HG03039 (cell line): Measurements from ENCODE around the gene FOXC2.

Experiments
- ATAC-seq: cut with Tn5 transposase; IDR thresholded peaks from one replicate; pipeline ENCODE4 v1.9.1; 2021; ENCODE audit warnings: mild to moderate bottlenecking, moderate library complexity; ENCODE audit not compliant: unreplicated experiment

Gene FOXC2

DNA sequence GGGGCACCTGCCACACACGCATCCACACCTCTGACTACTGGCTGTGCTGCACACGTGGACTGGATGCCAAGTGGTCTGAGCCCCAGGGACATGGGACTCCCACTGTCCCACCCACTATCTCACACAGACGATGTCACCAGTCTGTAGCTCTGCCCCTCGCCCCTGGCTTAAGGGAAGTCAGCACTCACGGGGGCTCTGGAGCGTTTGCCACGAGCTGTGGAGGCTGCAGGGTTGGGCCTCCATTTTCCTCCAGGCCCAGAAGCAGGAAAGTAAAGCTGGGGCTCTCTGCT is 34.2 kb upstream of the FOXC2 start:
- no peak for ATAC-seq

DNA sequence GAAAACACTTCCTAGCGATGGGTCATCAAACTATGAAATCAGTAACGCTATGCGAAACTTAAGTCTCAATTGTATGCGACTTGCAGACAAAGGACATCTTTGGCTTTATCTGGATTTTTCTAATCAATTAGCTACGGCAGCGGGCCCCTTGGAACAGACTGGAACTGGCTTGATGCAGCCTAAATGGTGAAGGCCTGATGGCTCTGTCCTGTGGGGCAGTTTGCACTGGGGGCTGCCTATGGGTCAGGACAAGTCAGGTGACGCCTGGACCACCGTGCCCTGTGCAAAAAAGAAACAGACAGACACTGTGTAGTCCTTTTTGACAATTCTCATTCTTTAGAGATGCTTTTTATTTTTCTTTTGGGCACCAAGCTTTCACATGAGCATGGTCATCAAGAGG is 33.6 kb upstream of the FOXC2 start:
- no peak for ATAC-seq

DNA sequence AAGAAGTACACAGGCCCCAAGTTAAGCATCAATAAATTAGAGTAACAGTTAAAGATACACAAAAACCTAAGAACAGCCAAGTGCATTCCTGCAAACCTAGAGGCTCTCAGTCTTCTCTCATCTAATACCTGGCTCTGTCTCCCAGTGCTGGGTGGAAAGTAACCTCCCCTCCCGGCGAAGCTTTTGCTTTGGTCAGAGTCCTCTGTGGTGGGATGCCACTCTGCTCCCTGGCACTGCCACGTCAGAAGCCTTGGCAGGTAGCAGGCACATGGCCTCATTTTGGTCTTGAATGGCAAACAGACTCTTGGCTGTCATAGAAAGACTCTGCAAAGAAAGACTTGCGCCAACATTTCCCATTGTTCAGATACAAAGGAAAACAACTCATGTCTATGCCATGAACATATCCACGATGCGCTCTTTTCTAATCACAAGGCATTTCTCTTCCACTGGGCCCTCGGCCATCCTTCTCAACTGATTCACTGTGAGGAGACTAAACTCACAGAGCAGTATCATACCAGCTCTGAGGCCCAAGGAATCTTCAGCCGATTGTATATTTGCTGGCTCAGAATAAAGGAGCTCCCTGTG is 32.8 kb upstream of the FOXC2 start:
- ATAC-seq, result no peak

DNA sequence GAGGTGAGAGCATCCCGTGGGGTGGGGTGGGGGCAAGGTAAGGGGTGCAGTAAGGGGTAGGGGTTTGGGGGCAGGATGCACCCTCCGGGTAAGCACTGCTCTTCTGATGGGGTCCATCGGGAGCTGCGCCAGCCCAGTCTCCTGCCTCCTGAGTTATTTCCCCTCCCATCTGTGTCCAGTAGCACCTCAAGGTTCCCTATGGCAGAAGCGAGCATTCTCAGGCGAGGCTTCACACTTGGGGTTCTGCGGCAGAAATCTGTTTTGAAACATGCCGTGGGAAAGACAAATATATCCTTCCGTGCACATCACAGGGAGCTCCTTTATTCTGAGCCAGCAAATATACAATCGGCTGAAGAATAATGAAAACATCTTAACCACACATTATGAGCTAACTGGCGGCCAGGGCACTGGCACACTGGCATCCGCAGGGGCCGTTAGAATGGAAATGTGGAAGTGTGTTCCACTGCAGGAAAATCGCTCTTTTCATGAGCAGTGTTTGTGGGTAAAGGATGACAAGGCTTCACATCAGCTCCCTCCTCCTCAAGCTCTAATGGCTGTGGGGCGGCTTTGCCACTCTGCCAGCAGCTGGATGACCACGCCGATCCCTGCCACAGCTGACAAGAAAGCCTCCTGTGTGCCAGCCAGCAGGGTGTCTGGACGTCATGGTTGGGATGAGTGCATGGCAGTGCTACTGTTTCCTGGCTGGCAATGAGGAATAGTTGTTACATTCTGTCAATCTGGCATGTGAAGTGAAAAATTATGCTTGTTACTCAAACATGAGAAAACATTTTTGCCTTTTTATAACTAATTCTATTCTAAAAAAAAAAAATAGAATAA is 31.6 kb upstream of the FOXC2 start:
- no peak for ATAC-seq

DNA sequence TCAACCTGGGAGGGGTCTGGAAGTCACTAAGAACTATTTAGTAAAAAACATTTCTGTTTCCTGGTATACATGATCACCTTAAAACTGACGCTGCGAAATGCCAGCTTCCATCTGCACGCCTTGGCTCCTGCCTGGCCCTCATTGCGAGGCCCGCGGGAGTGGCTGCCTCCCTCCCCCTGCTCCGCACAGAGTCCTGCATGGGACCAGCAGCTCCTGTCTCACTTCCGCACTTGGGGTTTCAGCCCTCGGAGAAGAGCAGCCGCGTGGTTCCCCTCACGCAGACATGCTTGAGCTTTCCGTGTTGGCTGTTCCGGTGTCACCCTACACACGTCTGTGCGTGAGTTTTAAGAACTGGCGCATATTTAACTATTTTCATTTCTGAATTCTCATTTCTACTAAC is 30.0 kb upstream of the FOXC2 start:
- ATAC-seq, result no peak

DNA sequence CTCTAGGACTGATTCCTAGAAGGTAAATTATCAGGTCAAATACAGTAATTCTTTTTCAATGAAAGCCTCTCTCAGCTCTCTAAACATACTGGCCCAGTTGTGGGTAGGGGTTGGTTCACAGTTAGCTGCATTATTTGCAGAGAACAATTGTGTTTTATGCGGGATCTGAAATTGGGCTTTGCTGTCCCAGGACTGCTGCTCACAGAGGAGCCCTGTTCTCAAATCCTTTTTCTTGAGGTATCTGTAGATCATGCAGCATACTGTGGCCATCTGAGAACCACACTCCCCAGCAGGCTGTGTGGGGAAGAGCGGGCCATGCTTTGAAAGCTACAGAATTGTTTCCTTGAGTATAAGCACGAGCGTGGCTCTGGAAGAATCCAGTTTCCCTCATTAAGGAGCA is 29.1 kb upstream of the FOXC2 start:
- ATAC-seq, result no peak

DNA sequence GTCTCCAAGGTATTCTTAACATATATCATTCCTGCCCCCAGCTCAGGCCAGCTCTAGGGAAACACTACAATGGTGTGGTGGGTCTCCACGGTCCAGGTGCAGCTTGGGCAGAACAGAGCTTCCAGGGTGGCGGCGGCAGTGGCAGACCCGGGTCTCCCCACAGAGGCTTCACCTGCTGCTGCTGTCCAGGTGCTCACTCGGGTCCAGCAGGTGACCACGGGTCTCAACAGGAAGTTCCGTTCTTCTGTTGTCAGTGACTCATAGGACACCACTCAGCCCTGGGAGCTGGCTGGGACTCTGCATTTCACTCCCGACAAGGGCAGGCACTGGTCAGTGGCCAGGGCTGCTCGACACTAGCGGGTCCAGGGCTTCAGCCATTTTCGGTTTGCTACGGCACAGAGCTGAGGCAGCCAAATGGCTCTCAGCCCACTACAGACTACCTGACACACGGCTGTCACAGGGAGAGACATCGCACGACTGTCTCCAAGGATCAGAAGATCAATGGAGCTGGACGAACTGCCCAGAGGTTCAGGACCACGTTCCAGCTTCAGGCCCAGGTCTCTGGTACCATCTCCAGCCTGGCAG is 28.3 kb upstream of the FOXC2 start:
- no peak for ATAC-seq

DNA sequence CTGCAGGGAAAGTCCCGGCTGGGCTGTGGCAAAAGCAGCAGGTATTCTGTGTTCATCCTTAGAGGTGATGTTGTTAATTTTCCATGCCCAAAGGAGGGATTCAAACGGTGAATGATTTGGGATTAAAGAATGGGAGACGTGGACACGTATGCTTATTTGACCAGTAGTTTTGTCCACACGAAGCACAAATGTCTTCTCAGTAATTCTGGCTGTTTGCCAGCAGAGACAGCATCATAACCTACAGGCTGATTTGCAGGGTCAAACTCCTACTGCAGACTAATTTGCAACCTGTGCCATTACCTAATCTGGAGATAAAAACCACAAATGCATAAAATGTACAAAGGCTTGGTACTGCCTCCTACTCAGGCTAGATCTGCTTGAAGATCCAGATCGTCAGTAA is 25.7 kb upstream of the FOXC2 start:
- ATAC-seq, result no peak

DNA sequence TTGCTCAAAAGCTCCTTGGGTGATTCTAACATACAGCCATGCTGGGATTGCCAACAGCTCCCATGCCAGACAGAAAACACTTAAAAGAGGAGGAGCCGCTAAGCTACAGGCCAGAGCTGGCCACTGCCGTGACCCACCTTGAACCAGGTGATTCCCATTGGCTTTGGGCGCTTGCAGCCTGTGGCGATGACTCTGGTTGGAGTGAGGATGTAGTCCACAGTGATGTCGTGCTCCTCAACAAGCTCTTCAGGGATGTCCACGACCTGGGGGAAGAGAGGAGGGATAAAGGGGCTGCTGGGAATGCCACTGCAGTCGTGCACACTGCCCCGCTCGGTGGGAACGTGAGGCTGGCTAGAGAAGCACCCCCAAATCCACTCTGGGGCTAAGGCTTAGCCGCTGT is 25.1 kb upstream of the FOXC2 start:
- ATAC-seq, result no peak

DNA sequence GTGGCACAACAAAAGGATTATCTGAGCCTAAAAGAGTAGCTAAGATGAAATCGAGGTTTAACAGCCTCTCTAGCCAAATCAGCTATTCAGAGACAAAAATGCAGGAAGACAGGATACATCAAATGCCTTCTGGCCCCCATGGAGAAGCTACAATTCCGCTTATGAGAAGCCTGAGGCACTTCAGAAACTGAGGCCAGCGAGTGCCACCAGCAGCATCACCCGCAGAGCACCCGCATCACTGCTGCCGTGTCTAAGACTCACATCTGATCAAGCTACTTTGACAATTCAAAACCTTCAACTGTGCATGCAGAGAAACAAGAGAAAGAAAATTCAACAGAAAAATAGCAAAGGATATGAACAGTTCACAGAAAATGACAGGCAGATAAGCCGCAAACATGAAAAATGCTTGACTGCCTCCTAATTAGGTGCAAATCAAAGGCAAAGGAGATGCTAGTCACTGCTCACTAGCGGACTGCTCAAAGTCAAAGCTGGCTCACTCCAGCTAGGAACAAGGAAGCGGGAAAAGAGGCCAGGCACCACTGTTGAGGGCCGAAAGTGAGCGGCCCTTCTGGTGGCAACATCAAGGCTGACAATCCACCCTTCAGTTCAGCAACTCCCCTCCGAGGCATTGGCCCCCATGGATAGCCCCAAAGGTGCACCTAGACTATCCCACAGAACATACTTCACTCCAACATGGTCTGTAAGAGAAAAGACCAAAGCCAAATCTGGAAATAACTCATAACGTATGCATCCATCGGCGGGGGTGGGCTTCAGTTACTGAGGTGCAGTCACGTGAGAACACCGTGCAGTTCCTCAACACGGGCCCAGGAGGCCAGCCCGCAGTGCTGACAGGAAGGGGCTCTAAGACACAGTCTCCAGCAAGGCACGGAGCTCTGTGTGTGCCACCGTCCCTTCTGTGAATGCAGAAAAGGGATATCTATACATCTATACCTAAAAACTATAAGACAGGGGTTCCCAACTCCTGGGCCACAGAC is 23.6 kb upstream of the FOXC2 start:
- no peak for ATAC-seq

DNA sequence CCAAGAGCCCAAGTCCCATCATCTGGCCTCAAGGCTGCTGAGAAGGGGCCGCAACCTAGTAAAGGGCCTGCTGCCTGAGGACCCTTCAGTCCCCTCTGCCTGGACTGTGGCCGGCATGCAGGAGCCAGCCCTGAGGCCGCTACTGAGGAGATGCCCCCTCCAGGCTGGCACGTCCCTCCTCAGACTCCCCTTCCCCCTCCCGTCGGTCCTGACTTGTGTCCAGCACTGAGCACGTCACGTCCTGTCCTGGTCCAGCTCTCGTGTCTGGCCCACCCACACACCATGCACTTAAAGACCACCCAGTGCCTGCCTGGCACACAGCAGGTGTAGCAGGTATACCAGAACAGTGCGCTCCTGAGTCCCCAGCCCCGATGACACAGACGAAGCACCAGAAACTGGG is 21.1 kb upstream of the FOXC2 start:
- ATAC-seq, result no peak

DNA sequence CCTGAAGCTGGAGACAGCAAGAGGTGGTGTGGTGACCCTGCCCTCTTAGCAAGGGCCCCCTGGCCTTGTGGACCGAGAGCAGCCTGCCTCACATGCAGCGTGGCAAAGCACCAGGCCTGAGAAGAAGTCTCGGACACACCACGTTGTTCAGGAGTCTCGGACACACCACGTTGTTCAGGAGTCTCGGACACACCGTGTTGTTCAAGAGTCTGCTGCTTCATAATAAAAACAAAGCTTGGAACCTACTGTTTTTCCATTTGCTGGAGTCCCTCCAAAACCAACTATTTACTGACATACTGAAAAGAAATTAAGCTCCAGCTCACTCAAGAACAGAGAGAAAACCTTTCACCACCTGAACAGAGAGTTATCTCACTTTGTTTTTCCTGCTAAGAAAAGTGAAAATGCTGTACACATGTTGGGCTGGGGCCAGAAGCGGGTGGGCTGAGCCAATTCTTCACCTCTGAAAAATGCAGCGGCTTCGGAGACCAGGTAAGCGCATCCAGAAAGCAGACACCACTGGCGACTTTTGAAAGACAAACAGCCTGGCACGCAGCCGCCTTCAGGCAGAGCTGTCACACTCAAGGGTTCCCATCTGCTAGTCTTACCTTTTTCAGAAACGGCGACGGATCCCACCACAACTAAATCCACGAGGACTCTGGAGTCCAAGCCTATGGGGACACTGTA is 20.5 kb upstream of the FOXC2 start:
- ATAC-seq, result no peak

DNA sequence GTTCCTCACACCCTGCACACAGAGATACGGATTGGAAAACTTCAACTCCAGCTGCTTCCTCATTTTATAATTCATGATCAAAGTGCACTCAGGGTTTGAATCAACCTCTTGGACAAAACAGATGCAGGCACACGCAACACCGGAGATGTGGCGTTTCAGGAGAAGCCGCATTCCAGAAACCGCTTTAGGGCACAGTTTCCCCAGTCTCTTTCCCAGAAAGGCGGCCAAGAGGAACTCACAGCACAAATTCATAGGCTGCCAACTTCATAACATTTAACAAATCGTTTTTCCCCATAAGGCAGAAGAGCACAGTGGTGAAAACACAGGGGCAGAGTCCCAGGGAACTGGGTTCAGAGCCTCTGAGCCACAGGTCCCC is 20.0 kb upstream of the FOXC2 start:
- ATAC-seq, result no peak

DNA sequence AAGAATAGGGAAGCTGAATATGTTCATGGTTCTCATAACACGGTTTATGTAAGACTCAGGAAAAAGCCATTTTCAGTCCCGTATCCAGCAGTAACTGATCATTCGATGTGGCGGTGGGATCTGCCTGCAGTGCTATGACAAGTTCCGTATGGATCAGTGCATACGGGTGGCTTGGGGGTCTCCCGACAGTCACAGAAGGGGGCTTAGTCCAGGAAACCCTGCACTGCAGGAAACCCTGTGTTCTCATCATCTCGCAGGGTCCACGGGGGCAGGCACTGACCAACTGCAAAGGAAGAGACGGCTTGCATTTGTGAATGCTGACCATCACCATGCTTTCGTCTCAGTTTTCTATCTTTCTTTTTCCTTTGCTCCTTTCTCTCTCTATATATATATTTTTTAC is 19.3 kb upstream of the FOXC2 start:
- no peak for ATAC-seq

DNA sequence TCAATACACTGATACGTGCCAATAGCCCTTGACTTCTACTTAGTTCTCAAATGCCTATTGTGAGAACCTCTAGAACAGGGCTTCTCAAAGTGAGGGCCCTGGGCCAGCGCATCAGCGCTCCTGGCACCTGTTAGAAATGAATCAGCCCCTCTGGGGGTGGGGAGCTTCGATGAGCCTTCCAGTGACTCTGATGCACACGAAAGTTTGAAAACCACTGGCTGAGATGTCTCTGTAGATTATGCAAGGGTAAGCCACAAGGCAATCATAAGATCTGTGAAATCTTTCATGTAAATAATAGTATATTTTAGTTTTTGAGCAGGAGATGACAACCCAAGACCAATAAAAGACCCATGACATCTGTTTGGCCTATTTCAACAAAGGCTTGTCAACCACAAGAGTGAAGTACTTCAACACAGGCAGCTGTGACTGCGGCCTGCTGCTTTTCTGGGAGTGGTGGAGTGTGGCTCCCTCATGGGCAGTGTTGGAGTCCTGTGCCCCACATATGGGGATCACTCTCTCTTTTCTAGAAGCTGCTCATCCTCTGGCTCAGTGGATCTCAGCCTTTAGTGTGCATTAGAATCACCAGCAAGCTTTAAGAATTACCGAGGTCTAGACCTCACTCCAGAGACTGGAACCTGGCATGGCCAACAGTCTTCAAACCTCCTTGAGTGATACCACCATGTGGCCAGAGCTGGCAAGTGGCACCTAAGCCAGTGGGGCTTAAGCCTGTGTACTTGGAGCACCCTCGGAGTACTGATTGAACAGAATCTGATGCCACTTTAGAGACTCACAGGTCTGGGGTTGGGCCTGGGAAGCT is 17.3 kb upstream of the FOXC2 start:
- no peak for ATAC-seq

DNA sequence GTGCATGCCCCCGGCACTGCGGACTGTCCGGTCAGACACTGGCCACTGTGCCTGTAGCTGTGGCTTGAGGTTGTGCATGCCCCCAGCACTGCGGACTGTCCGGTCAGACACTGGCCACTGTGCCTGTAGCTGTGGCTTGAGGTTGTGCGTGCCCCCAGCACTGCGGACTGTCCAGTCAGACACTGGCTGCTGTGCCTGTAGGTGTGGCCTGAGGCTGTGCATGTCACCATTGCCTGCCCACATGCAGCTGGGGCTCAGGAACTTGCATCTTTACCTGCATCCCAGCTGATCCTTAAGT is 16.8 kb upstream of the FOXC2 start:
- no peak for ATAC-seq

DNA sequence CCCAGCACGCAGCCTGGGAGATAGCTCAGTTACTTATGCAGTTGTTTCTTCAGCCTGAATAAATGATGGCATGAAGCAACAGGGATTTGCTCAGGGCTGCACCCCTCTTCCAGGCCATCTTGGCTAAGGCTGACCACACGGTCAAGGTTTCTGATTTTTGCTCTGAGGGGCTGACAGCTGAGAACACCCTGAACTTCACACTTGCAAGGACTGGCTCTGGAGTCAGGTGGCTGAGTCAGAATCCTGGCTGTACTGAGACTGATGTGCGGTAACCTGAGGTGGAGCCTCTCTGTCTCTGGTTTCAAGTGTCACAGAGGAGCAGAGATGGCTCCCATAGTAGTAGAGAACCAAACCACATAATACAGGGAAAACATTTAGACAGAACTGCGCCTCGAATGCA is 16.3 kb upstream of the FOXC2 start:
- ATAC-seq, result no peak

DNA sequence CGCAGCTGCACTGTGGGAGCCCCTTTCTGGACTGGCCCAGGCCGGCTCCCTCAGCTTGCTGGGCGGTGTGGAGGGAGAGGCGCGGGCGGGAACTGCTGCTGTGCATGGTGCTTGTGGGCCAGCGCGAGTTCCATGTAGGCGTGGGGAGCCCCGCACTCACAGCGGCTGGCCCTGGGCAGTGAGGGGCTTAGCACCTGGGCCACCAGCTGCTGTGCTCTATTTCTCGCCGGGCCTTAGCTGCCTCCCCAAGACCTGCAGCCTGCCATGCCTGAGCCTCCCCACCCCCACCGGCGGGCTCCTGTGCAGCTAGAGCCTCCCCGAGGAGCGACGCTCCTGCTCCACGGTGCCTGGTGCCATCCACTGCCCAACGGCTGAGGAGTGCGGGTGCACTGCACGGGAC is 13.3 kb upstream of the FOXC2 start:
- ATAC-seq, result no peak

DNA sequence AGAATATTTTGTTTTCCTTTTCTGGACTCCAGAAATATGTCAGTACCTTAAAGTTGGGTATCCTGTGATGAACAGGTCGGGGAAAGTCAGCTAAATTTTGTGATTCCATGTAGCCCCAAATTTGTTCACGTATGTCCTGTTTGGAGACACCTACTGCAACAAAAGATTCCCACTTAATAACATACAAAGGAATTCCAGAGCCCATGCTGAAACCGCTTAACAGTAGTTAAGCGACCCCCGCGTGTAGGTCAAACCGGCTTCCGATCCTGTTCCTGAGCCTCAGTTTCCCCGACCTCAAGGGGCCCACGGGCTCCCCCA is 12.1 kb upstream of the FOXC2 start:
- ATAC-seq, result no peak

DNA sequence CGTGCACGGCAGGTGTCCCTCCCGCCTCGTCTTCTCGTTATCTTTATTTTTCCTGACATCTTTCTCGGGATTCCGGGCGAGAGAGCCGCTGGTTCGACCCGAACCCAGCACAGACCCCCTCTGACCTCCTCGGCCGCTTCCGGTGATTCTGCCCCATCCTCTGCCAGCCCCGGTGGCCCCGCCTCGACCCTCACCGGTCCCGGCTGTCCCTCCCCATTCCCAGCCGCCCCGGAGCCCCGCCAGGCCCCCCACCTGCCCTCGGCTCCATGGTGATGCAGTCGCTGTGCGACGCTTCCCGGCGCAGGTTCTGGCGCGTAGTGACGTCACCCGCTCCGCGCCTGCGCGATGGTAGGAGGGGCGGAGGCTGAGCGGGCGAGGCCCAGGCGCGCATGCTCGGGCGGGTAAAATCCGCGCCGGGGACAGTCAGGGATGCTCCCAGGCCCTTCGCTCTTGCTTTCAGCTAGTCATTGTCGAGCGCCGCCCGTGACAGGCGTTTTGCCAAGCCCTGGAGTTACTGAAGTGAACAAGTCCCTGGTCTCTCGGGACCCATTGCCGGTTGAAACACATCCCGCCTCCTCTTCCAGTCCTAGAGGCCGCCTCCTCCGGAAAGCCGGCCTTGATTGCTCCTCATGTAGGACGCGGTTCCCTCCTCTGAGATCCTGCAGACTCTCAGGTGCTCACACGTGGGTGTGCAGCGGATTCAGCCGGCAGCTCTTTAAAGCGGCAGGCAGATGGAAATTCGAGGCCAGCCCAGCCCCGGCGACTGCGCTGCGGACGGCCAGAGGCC is 11.5 kb upstream of the FOXC2 start, which contains the start of gene MTHFSD:
MTHFSD (minus strand) TSS at position 319 of the 787 bp plus-strand sequence; CDS start at position 268, 51 bp downstream.
- ATAC-seq, result peak; percentile 81
